ENCODE data around the gene TBC1D5.

Gene TBC1D5

DNA sequence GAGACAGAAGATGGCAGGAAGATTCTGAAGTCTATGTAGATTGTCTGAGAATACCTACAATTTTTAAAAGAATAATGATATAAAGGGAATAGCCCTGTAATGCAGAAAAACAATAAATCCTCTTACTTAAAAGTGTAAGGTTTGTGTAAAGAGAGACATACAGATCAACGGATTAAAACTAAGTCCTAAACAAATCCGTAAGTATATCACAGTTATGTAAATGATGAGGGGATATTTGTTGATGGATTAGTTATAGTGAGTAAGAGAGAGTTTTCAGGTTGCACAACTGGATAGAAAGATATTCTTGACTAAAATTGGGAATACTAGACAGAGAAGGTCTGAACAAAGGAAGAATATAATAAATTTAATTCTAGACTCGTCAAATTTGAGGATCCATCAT, 179.6 kb downstream of the TBC1D5 start:
- no peaks in the 10 kb centered on the region for H3K4me1 ChIP-seq (ENCODE audit: control insufficient read depth, insufficient read depth, low read length)
- H3K4me3 ChIP-seq (ENCODE audit: low read length) = no peak overlapping the region
- no peak overlapping the region for H3K9ac ChIP-seq (ENCODE audit: low read length)
- no peak overlapping the region for H3K27ac ChIP-seq (ENCODE audit: low read depth, low read length)
- no peaks in the 10 kb centered on the region for H3K27me3 ChIP-seq (ENCODE audit: control insufficient read depth, insufficient read depth, low read length)
- H3K36me3 ChIP-seq (ENCODE audit: control insufficient read depth, insufficient read depth, low read length) = no peaks in the 10 kb centered on the region

DNA sequence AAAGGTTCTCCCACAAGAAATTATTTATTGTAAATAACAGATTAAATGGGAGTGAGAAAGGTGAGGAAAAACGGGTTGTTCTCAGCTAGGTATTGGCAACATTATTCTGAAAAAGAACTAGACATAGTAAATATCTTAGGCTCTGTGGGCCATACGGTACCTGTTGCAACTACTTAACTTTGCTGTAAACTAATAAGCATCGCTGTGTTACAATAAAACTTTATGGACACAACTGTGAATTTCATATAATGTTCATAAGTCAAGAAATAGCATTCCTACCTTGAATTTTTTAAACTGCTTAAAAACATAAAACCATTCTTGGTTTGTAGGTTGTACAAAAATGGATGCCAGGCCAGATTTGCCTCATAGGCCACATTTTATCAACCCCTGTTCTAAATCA, 183.9 kb downstream of the TBC1D5 start:
- Histone ChIP-seq H3K27ac (ENCODE audit: low read depth, low read length) (no peak overlapping the region), H3K27me3 (ENCODE audit: control insufficient read depth, insufficient read depth, low read length) (no peaks in the 10 kb centered on the region), H3K36me3 (ENCODE audit: control insufficient read depth, insufficient read depth, low read length) (no peaks in the 10 kb centered on the region), H3K9ac (ENCODE audit: low read length) (no peak overlapping the region), H3K4me1 (ENCODE audit: control insufficient read depth, insufficient read depth, low read length) (no peaks in the 10 kb centered on the region), H3K4me3 (ENCODE audit: low read length) (no peak overlapping the region)

DNA sequence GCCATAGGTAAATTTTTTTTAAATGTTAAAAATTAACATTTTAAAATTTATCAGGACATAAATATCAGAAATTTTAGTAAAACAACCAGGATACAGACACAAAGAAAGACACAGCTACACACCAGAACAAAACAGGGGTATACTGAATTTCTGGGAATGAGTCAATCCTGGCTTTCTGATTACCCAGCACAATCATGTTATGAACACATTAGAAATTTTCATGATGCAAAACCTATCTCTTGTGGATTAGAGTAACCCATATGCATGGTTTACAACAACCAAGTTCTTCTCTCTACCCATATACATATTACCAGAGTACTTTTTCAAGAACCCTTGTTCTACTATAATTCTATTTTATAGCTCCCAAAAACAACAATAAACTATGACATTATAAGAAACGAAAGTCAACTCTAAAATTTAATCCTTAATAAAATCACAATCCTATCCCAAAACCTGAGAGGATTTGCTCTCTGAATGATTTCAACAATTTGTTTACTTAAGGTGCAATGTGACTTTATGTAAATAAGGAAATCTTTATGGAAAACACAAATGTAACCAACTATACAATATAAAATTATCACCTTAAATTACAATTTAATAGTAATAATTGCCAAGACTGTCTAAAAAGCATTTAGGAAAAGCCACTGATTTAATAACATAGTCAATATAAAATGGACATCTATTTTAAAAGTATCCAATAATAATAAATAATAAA, 184.5 kb downstream of the TBC1D5 start:
- Histone ChIP-seq H3K27me3 (ENCODE audit: control insufficient read depth, insufficient read depth, low read length) (no peaks in the 10 kb centered on the region), H3K27ac (ENCODE audit: low read depth, low read length) (no peak overlapping the region), H3K36me3 (ENCODE audit: control insufficient read depth, insufficient read depth, low read length) (no peaks in the 10 kb centered on the region), H3K9ac (ENCODE audit: low read length) (no peak overlapping the region), H3K4me3 (ENCODE audit: low read length) (no peak overlapping the region), H3K4me1 (ENCODE audit: control insufficient read depth, insufficient read depth, low read length) (no peaks in the 10 kb centered on the region)

DNA sequence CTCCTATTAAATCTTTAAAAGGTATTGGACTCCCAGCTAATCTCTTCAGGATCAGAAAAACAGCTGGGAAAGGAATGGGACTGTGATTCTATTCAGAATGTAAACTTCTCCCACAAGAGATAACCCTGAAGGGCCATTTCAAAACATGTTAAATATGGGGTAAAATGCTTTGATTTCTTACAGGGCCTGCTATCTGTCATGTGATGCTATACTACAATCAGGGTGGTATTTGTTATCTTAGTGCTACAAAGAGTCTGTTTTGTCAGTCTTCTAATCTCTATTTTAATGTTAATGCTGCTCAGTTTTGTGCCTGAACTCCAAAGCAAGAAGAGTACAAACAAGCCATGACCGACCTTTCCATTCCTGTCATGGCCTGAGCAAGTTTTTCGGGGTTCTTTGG, 186.9 kb downstream of the TBC1D5 start:
- Histone ChIP-seq H3K9ac (ENCODE audit: low read length) (no peak overlapping the region), H3K27ac (ENCODE audit: low read depth, low read length) (no peak overlapping the region), H3K36me3 (ENCODE audit: control insufficient read depth, insufficient read depth, low read length) (no peaks in the 10 kb centered on the region), H3K4me3 (ENCODE audit: low read length) (no peak overlapping the region), H3K27me3 (ENCODE audit: control insufficient read depth, insufficient read depth, low read length) (no peaks in the 10 kb centered on the region), H3K4me1 (ENCODE audit: control insufficient read depth, insufficient read depth, low read length) (no peaks in the 10 kb centered on the region)

DNA sequence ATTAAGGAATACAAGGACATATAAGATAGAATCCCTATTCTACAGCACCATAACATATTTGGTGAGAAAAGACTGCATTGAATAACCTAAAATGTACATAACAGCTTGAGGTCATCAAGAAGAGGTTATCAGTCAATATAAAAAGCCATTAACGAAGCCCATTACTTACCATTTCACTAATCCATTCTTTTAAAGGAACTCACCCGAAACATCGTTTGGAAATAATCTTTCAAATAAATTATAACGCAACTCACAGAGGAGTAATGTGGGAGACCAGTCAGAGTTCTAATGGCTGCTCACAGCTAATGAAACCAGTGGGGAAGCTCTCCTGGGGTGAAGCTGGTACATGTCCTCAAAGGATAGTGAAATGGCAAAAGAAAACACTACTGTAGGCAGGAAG, 188.4 kb downstream of the TBC1D5 start:
- Histone ChIP-seq H3K27me3 (ENCODE audit: control insufficient read depth, insufficient read depth, low read length) (no peaks in the 10 kb centered on the region), H3K9ac (ENCODE audit: low read length) (no peak overlapping the region), H3K27ac (ENCODE audit: low read depth, low read length) (no peak overlapping the region), H3K36me3 (ENCODE audit: control insufficient read depth, insufficient read depth, low read length) (no peaks in the 10 kb centered on the region), H3K4me1 (ENCODE audit: control insufficient read depth, insufficient read depth, low read length) (no peaks in the 10 kb centered on the region), H3K4me3 (ENCODE audit: low read length) (no peak overlapping the region)

DNA sequence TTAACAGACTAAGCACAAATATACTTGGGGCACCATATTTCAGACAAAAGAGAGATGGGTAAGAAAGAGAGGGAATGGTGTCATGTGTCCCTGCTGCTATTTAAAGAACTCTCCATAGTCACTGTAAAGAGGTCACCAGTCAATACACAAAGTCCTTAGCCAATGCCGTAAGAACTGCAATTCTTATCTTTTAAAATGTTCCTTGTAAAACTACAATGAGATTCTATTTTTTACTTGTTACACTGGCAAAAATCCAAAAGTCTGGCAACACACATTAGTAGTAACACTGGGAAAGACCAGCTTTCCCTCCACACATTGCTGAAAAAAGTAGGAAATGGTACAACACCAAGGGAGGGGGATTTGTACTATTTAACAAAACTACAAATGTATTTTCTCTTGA, 189.4 kb downstream of the TBC1D5 start:
- H3K27ac ChIP-seq (ENCODE audit: low read depth, low read length) = no peak overlapping the region
- H3K36me3 ChIP-seq (ENCODE audit: control insufficient read depth, insufficient read depth, low read length) = no peaks in the 10 kb centered on the region
- H3K27me3 ChIP-seq (ENCODE audit: control insufficient read depth, insufficient read depth, low read length) = no peaks in the 10 kb centered on the region
- no peak overlapping the region for H3K4me3 ChIP-seq (ENCODE audit: low read length)
- no peaks in the 10 kb centered on the region for H3K4me1 ChIP-seq (ENCODE audit: control insufficient read depth, insufficient read depth, low read length)
- H3K9ac ChIP-seq (ENCODE audit: low read length) = no peak overlapping the region

DNA sequence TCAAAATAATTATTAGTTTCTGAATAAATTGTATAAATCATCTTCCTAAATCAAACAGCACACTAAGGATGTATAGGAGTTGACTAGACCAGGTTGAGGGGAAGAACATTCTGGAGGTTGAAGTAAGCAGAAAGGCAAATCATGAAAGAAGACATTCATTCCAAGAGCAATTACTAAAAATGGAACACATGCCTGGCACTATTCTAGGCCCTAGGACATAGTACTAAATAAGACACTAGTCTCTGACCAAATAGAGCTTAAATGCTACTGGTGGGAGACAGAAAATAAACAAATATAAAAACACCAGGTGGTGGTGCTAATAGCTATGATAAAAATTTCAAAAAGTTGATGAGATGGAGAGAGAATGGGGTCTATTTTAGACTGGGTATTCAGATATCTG, 190.1 kb downstream of the TBC1D5 start:
- no peak overlapping the region for H3K4me3 ChIP-seq (ENCODE audit: low read length)
- no peak overlapping the region for H3K27ac ChIP-seq (ENCODE audit: low read depth, low read length)
- H3K4me1 ChIP-seq (ENCODE audit: control insufficient read depth, insufficient read depth, low read length) = no peaks in the 10 kb centered on the region
- H3K36me3 ChIP-seq (ENCODE audit: control insufficient read depth, insufficient read depth, low read length) = no peaks in the 10 kb centered on the region
- H3K9ac ChIP-seq (ENCODE audit: low read length) = no peak overlapping the region
- no peaks in the 10 kb centered on the region for H3K27me3 ChIP-seq (ENCODE audit: control insufficient read depth, insufficient read depth, low read length)

DNA sequence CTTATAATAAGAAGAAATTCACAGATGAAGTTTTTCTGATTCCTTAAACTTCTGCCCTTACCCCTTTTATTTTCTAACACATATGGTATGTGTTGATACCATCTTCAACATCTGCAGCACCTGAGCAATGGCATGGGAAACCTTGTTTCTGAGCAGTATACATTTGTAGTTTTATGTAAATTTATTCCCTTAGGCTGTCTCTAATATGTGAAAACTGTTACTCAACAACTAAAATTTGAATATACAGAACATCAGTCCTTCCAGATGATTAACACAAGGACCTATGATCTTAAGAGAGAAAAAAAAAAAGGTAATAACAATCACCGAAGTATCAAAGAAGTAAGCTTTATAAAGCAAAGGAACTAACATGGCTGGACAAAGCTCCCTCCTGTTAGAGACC, 190.5 kb downstream of the TBC1D5 start:
- no peak overlapping the region for H3K4me3 ChIP-seq (ENCODE audit: low read length)
- H3K27ac ChIP-seq (ENCODE audit: low read depth, low read length) = no peak overlapping the region

DNA sequence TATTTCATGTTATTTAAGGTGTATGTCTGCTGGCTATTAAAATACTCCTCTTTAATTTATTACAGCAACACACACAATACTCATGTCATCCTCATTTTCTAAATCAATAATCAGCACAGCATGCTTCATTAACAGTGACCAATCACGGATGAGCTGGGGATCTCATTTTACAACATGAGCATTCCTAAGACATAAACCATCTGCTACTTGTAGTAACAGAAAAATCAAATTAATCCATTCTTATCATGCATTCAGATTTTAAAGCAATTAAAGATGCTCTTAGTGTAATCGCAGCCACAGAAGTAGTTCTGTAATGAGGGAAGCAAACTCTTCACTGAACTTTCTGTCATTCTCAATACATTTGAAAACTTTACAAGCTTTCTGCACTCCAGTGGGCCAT, 191.1 kb downstream of the TBC1D5 start:
- H3K4me1 ChIP-seq (ENCODE audit: control insufficient read depth, insufficient read depth, low read length) = no peaks in the 10 kb centered on the region
- H3K4me3 ChIP-seq (ENCODE audit: low read length) = no peak overlapping the region
- no peak overlapping the region for H3K9ac ChIP-seq (ENCODE audit: low read length)
- no peaks in the 10 kb centered on the region for H3K27me3 ChIP-seq (ENCODE audit: control insufficient read depth, insufficient read depth, low read length)
- no peak overlapping the region for H3K27ac ChIP-seq (ENCODE audit: low read depth, low read length)
- H3K36me3 ChIP-seq (ENCODE audit: control insufficient read depth, insufficient read depth, low read length) = no peaks in the 10 kb centered on the region

More for the DNA sequence above, 190.5 kb downstream of the TBC1D5 start:
- H3K4me1 ChIP-seq (ENCODE audit: control insufficient read depth, insufficient read depth, low read length) = no peaks in the 10 kb centered on the region
- no peaks in the 10 kb centered on the region for H3K27me3 ChIP-seq (ENCODE audit: control insufficient read depth, insufficient read depth, low read length)
- no peaks in the 10 kb centered on the region for H3K36me3 ChIP-seq (ENCODE audit: control insufficient read depth, insufficient read depth, low read length)
- no peak overlapping the region for H3K9ac ChIP-seq (ENCODE audit: low read length)

DNA sequence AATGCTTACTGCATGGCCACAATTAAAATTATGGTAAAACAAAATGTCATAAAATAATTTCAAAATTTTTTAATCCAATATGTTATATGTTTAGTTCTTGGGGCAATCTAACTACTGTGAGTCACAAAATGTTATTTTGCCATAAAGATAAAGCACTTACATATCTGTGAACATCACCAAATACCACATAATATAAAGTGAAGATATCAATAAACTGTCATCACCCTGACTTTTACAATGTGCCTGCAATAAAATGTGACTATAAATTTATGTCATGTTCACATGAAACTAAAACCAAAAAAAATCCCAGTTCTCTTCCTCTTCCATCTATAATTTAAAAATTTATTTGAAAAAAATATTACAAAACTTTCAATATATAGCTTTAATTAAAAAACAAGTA, 191.8 kb downstream of the TBC1D5 start:
- Histone ChIP-seq H3K4me1 (ENCODE audit: control insufficient read depth, insufficient read depth, low read length) (no peaks in the 10 kb centered on the region), H3K4me3 (ENCODE audit: low read length) (no peak overlapping the region), H3K36me3 (ENCODE audit: control insufficient read depth, insufficient read depth, low read length) (no peaks in the 10 kb centered on the region), H3K9ac (ENCODE audit: low read length) (no peak overlapping the region), H3K27ac (ENCODE audit: low read depth, low read length) (no peak overlapping the region), H3K27me3 (ENCODE audit: control insufficient read depth, insufficient read depth, low read length) (no peaks in the 10 kb centered on the region)

DNA sequence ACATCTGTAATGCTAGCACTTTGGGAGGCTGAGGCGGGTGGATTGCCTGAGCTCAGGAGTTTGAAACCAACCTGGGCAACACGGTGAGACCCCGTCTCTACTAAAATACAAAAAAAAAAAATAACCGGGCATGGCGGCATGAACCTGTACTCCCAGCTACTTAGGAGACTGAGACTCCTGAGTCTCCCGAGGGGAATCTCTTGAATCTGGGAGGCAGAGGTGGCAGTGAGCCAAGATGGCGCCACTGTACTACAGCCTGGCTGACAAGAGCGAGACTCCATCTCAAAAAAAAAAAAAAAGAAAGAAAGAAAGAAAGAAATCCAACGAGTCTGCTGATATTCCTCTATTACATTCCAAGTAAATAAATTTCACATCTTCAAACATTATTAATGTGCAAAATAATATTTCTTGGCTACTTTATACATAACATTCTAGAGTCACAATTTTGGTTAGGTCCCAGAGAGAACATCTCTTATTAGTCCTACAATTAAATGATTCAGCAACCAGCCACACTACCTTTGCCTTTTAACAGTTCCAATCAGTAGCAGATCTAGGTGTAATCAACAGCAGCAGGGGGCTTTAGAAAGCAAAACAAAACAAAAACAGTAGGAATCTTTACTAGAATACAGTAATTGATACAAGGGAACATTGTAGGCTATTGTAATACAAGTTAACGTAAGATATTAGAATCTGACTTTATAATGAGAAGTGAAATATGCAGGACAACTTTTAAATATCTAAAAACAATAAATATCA, 195.8 kb downstream of the TBC1D5 start:
- Histone ChIP-seq H3K4me3 (ENCODE audit: low read length) (no peak overlapping the region), H3K27me3 (ENCODE audit: control insufficient read depth, insufficient read depth, low read length) (no peaks in the 10 kb centered on the region), H3K36me3 (ENCODE audit: control insufficient read depth, insufficient read depth, low read length) (no peaks in the 10 kb centered on the region), H3K9ac (ENCODE audit: low read length) (no peak overlapping the region), H3K27ac (ENCODE audit: low read depth, low read length) (no peak overlapping the region), H3K4me1 (ENCODE audit: control insufficient read depth, insufficient read depth, low read length) (no peaks in the 10 kb centered on the region)

DNA sequence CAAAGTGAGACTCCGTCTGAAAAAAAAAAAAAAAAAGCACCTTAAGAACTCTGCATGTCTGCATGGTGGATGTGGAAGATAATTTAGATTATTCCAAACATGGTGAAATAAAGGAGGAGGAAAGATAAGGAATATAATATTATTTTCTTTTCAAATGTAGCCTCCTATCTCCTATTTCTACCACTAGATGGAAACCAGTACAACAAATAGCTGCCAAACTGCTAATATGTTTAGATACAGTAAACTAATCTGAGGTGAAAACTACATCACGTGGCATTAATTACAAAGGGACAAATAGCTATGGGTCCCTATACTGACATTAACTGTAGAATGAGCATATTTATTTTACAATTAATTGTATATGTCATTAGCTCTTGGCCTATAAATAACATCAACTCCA, 197.8 kb downstream of the TBC1D5 start:
- H3K4me1 ChIP-seq (ENCODE audit: control insufficient read depth, insufficient read depth, low read length) = no peaks in the 10 kb centered on the region
- H3K36me3 ChIP-seq (ENCODE audit: control insufficient read depth, insufficient read depth, low read length) = no peaks in the 10 kb centered on the region
- no peak overlapping the region for H3K9ac ChIP-seq (ENCODE audit: low read length)
- H3K4me3 ChIP-seq (ENCODE audit: low read length) = no peak overlapping the region
- H3K27me3 ChIP-seq (ENCODE audit: control insufficient read depth, insufficient read depth, low read length) = no peaks in the 10 kb centered on the region
- no peak overlapping the region for H3K27ac ChIP-seq (ENCODE audit: low read depth, low read length)

DNA sequence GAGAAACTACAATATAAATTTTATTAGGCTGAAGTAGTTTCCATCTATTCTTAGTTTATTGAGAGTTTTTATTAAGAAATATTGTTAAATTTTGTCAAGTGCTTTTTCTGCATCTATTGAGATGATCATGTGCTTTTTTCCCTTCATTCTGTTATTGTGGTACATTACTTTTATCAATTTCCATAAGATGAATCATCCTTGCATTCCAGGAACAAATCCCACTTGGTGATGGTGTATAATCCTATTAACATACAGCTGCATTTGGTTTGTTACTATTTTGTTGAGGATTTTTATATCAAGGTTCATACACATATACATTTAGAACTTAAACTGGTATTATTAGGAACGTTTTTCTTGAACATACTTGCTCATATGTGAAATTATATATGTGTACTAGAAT, 199.8 kb downstream of the TBC1D5 start:
- no peaks in the 10 kb centered on the region for H3K27me3 ChIP-seq (ENCODE audit: control insufficient read depth, insufficient read depth, low read length)
- H3K4me1 ChIP-seq (ENCODE audit: control insufficient read depth, insufficient read depth, low read length) = no peaks in the 10 kb centered on the region
- no peaks in the 10 kb centered on the region for H3K36me3 ChIP-seq (ENCODE audit: control insufficient read depth, insufficient read depth, low read length)
- H3K4me3 ChIP-seq (ENCODE audit: low read length) = no peak overlapping the region
- no peak overlapping the region for H3K27ac ChIP-seq (ENCODE audit: low read depth, low read length)
- H3K9ac ChIP-seq (ENCODE audit: low read length) = no peak overlapping the region
